ENCODE results near the gene COQ10A. TPM values are rescaled to one million over a fixed set of nuclear protein-coding genes. Genes with fewer than 3 reads are reported as not detected.

COQ10A gene
- total and polyA plus RNA-seq, 2 of the 8 experiments (the other 6 are each of a cell fraction or from before 2014, with no cell fraction given), result 21.8 to 42.9 TPM

GRCh38 chr12:56315622-56316473, 49.1 kb downstream of the COQ10A start, which contains the start of gene CNPY2 (continued):
- no peak for TF ChIP-seq FOSL1 (IDR thresholded peaks at IDR 0.05; ENCODE audit: insufficient read depth, low read depth, low read length)
- TF ChIP-seq NRF1 (IDR thresholded peaks at IDR 0.05; ENCODE audit: low read depth, low read length), result no peak
- no peak for TF ChIP-seq JUND (IDR thresholded peaks at IDR 0.05; ENCODE audit: low read length)
- no peak for TF ChIP-seq KDM5A (IDR thresholded peaks at IDR 0.05; ENCODE audit: low read length)
- no peak for TF ChIP-seq SIRT6 (IDR thresholded peaks at IDR 0.05; ENCODE audit: low read length)
- TF ChIP-seq CREB1 (IDR thresholded peaks at IDR 0.05), result peak; percentile 72; the same call in 1 of the 2 replicates
- TF ChIP-seq CHD7 (IDR thresholded peaks at IDR 0.05; ENCODE audit: insufficient replicate concordance, low read length), result no peak
- TF ChIP-seq SUZ12 (IDR thresholded peaks at IDR 0.05; ENCODE audit: low read length), result no peak
- peak; percentile 31 for TF ChIP-seq NANOG (IDR thresholded peaks at IDR 0.05; ENCODE audit: insufficient read depth, low read depth, low read length, poor library complexity, severe bottlenecking)
- TF ChIP-seq BACH1 (IDR thresholded peaks at IDR 0.05; ENCODE audit: low read length), result no peak
- peak; percentile 89; the same call in 1 of the 2 replicates for TF ChIP-seq POLR2AphosphoS5 (IDR thresholded peaks at IDR 0.05; ENCODE audit: low read depth, low read length)
